ENCODE measurements around the gene AOAH. TPM values are rescaled to one million over a fixed set of nuclear protein-coding genes. Genes with fewer than 3 reads are reported as not detected.

Gene AOAH
- total and polyA plus RNA-seq, 11 donors, result 0.65 to 42.0 (median 1.8) TPM

- Histone ChIP-seq H3K27me3 (no peaks in the 10 kb centered on the region), H3K9me3 (no peaks in the 10 kb centered on the region), H3K27ac (no peak overlapping the region), H3K4me3 (no peak overlapping the region), H3K4me1 (no peaks in the 10 kb centered on the region), H3K36me3 (peaks cover 0 to 72% (median 0%) of the 10 kb centered on the region in 9 donors)
- 66 to 67% (median 66%) methylated on average over 10 of the region's 10 CpGs for WGBS, 4 donors
- DNase-seq (no peak), ATAC-seq (no peak)
- intact Hi-C loops (cut with DNase I), result no loop called here
- TF ChIP-seq POLR2A (IDR thresholded peaks at IDR 0.05), result no peak
- TF ChIP-seq CTCF (IDR thresholded peaks at IDR 0.05), result no peak
Observed at GRCh38 chr7:36615852-36616540, 108.3 kb downstream of the AOAH start.

- intact Hi-C loops (cut with DNase I), result no loop called here
- ATAC-seq, result no peak
- WGBS, 4 donors, result 73 to 86% (median 75%) methylated on average over 2 of the region's 2 CpGs
- H3K4me1 ChIP-seq, result no peaks in the 10 kb centered on the region
- no peak overlapping the region for H3K27ac ChIP-seq
- TF ChIP-seq POLR2A (IDR thresholded peaks at IDR 0.05) (no peak), CTCF (IDR thresholded peaks at IDR 0.05) (no peak)
- peaks cover 0 to 73% (median 0%) of the 10 kb centered on the region in 9 donors for H3K36me3 ChIP-seq
- no peak overlapping the region for H3K4me3 ChIP-seq
- H3K9me3 ChIP-seq, result no peaks in the 10 kb centered on the region
- no peak for DNase-seq
- no peaks in the 10 kb centered on the region for H3K27me3 ChIP-seq
Observed at GRCh38 chr7:36614959-36615358, 109.3 kb downstream of the AOAH start.

GRCh38 chr7:36613031-36613614, 111.2 kb downstream of the AOAH start:
- Histone ChIP-seq H3K9me3 (no peaks in the 10 kb centered on the region), H3K27ac (peak overlapping the region in 1 of 12 donors; percentile 18), H3K27me3 (peaks cover 0 to 3% (median 0%) of the 10 kb centered on the region in 9 donors), H3K36me3 (peaks cover 0 to 54% (median 0%) of the 10 kb centered on the region in 9 donors), H3K4me1 (no peaks in the 10 kb centered on the region), H3K4me3 (no peak overlapping the region)
- 50 to 63% (median 56%) methylated on average over 4 of the region's 4 CpGs for WGBS, 4 donors
- intact Hi-C loops (cut with DNase I), result no loop called here
- no peak for DNase-seq
- TF ChIP-seq POLR2A (IDR thresholded peaks at IDR 0.05) (no peak), CTCF (IDR thresholded peaks at IDR 0.05) (no peak)
- no peak for ATAC-seq

- H3K27ac ChIP-seq, result no peak overlapping the region
- DNase-seq (no peak), ATAC-seq (no peak)
- H3K4me3 ChIP-seq, result no peak overlapping the region
- intact Hi-C loops (cut with DNase I), result no loop called here
- no peaks in the 10 kb centered on the region for H3K4me1 ChIP-seq
- H3K27me3 ChIP-seq, result peaks cover 0 to 8% (median 0%) of the 10 kb centered on the region in 9 donors
- no peaks in the 10 kb centered on the region for H3K9me3 ChIP-seq
- TF ChIP-seq CTCF (IDR thresholded peaks at IDR 0.05) (no peak), POLR2A (IDR thresholded peaks at IDR 0.05) (no peak)
- peaks cover 0 to 48% (median 0%) of the 10 kb centered on the region in 9 donors for H3K36me3 ChIP-seq
- 68 to 82% (median 73%) methylated on average over 6 of the region's 6 CpGs for WGBS, 4 donors
Observed at GRCh38 chr7:36611703-36612102, 112.6 kb downstream of the AOAH start.

Measured in heart left ventricle (tissue), 16 donors.